GM12872 (cell line): ENCODE results near the gene CLRN2.

Experiments used
- CTCF ChIP-seq: IDR thresholded peaks from 3 replicates; pipeline ENCODE4 v1.5.1; 2011; ENCODE audit warnings: low read depth, mild to moderate bottlenecking, low read length, moderate library complexity; ENCODE audit not compliant: insufficient read depth

The CLRN2 gene

GRCh38 chr4:17514865-17515264, at the start of gene CLRN2:
TSS of gene CLRN2 (plus strand) at chr4:17515165. CDS start at chr4:17515267, 102 bp downstream.
- TF ChIP-seq CTCF: no peak

GRCh38 chr4:17468619-17469221, 46.2 kb upstream of the CLRN2 start:
- peak; percentile 50; the same call in 2 of the 3 replicates for TF ChIP-seq CTCF

GRCh38 chr4:17469931-17470674, 44.9 kb upstream of the CLRN2 start:
- no peak for TF ChIP-seq CTCF

GRCh38 chr4:17475481-17475880, 39.5 kb upstream of the CLRN2 start:
- TF ChIP-seq CTCF: no peak

GRCh38 chr4:17476853-17477252, 38.1 kb upstream of the CLRN2 start:
- no peak for TF ChIP-seq CTCF

GRCh38 chr4:17477774-17478472, 37.0 kb upstream of the CLRN2 start:
- TF ChIP-seq CTCF: no peak

- TF ChIP-seq CTCF: no peak
These were observed 34.6 kb upstream of the CLRN2 start for GRCh38 chr4:17480210-17480927.
